HK-2 (cell line): ENCODE data around the gene MPST.

Experiments used
- DNase-seq: peaks from one replicate; pipeline ENCODE4 v3.0.0-alpha.2; 2018; ENCODE audit not compliant: unreplicated experiment

The MPST gene

DNA sequence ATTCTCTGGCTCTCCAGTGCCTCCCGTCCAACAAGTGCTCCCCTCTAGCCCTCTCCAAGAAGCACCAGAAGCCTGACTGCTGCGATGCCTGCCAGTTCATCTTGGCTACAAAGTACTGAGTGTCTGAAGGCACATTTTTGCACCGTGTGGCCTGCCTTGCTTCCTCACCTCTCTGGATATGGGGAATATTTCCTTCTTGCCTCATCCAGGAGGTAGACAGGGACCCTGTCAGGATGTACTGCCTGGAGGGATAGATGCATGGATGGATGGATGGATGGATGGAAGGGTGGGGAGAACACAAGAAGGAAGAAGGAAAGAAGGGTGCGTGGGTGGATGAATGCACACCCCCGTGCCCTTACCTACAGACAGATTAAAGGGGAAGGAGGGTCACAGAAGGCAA lies 59.6 kb downstream of the MPST start:
- DNase-seq, result no peak
